ENCODE data around the gene NEO1.

NEO1 gene

DNA sequence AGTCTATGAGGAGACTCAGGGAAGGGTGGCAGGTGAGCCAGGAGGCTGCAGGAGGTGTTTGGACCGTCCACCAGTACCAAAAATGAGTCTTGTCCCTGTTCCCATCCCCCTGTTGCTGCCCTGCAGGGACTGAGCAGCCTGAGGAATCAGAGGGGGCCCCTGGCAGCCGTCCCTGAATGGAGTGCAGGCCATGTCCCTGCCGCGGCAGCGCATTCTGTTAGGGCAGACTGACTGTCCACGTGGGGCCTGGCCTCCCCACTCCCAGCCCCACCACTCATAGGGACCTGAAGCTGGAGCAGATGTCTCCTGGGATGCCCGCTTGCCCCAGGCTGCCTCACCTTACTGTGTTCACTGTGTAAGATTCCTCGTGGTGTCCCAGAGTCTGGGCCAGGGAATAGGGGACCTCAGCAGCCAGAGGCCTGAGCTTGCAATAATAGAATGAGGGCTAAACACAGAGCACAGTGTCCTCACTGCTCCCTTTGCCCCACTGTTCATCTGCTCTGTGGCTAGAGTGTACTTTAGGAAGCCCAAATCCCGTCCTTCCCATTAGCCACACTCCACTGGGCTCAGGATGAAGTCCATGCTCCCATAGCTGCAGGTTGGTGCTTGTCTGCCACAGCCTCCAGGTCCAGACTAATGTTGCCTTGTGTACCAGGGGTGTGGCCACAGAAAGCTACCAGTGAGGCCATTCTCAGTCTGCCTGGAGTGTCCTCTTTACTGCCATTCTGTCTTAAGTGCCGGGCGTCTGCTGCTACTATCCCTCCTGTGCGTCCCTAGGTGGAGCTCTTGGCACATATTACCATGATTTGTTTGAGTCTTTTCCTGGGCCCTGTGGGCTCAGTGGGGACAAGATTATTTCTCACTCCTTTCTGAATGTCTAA, 253.3 kb downstream of the NEO1 start:
- peaks cover 35% of the 10 kb centered on the region for H3K36me3 ChIP-seq (ENCODE audit: control insufficient read depth, insufficient read depth, low read length)
- no peaks in the 10 kb centered on the region for H3K9me3 ChIP-seq (ENCODE audit: control insufficient read depth, insufficient read depth, low read length)
- no peak overlapping the region for H3K4me3 ChIP-seq (ENCODE audit: low read depth, low read length)
- no peaks in the 10 kb centered on the region for H3K4me1 ChIP-seq (ENCODE audit: control insufficient read depth, insufficient read depth, low read length)
- no peak overlapping the region for H3K27ac ChIP-seq (ENCODE audit: low read depth, low read length)
- H3K27me3 ChIP-seq (ENCODE audit: control insufficient read depth, insufficient read depth, low read length), result no peaks in the 10 kb centered on the region
- no peak overlapping the region for H3K9ac ChIP-seq (ENCODE audit: low read depth, low read length)

DNA sequence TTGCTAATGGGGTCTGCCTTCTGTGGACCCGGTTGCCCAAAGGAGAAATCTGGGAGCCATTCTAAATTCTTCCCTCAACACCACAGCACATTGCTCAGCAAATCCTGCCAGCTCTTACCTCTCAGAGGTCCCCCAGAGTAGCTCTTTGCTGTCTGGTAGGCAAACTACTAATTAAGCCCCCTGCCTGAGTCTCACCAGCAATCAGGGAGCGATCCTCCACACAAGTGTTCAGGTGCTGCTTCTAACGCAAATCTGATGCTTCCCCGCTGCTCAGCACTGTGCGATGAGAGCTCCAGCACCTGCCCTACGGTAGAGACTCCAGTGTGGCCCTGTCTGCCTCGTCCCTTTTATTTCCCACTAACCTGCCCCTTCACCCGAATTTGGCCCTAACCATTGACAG, 256.0 kb downstream of the NEO1 start:
- Histone ChIP-seq H3K9me3 (ENCODE audit: control insufficient read depth, insufficient read depth, low read length) (no peaks in the 10 kb centered on the region), H3K27me3 (ENCODE audit: control insufficient read depth, insufficient read depth, low read length) (no peaks in the 10 kb centered on the region), H3K4me1 (ENCODE audit: control insufficient read depth, insufficient read depth, low read length) (no peaks in the 10 kb centered on the region), H3K4me3 (ENCODE audit: low read depth, low read length) (no peak overlapping the region), H3K27ac (ENCODE audit: low read depth, low read length) (no peak overlapping the region), H3K9ac (ENCODE audit: low read depth, low read length) (no peak overlapping the region), H3K36me3 (ENCODE audit: control insufficient read depth, insufficient read depth, low read length) (peaks cover 11% of the 10 kb centered on the region)

DNA sequence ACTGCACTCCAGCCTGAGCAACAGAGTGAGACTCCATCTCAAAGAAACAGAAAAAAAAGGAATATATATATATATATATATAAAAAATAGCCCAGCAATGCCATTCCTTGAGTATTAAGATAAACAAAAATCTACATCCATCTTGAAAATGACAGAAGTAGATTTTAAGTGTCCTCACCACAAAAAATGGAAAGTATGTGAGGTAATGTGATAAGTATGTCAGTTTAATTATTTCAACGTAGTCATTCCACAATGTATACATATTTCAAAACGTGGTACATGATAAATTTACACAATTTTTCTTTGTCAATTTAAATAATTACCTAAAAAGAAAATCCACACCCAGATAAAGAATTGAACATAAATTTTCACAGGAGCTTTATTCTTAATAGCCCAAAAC, 261.6 kb downstream of the NEO1 start:
- Histone ChIP-seq H3K36me3 (ENCODE audit: control insufficient read depth, insufficient read depth, low read length) (no peaks in the 10 kb centered on the region), H3K4me3 (ENCODE audit: low read depth, low read length) (no peak overlapping the region), H3K27ac (ENCODE audit: low read depth, low read length) (no peak overlapping the region), H3K9ac (ENCODE audit: low read depth, low read length) (no peak overlapping the region), H3K4me1 (ENCODE audit: control insufficient read depth, insufficient read depth, low read length) (no peaks in the 10 kb centered on the region), H3K27me3 (ENCODE audit: control insufficient read depth, insufficient read depth, low read length) (no peaks in the 10 kb centered on the region), H3K9me3 (ENCODE audit: control insufficient read depth, insufficient read depth, low read length) (no peaks in the 10 kb centered on the region)

DNA sequence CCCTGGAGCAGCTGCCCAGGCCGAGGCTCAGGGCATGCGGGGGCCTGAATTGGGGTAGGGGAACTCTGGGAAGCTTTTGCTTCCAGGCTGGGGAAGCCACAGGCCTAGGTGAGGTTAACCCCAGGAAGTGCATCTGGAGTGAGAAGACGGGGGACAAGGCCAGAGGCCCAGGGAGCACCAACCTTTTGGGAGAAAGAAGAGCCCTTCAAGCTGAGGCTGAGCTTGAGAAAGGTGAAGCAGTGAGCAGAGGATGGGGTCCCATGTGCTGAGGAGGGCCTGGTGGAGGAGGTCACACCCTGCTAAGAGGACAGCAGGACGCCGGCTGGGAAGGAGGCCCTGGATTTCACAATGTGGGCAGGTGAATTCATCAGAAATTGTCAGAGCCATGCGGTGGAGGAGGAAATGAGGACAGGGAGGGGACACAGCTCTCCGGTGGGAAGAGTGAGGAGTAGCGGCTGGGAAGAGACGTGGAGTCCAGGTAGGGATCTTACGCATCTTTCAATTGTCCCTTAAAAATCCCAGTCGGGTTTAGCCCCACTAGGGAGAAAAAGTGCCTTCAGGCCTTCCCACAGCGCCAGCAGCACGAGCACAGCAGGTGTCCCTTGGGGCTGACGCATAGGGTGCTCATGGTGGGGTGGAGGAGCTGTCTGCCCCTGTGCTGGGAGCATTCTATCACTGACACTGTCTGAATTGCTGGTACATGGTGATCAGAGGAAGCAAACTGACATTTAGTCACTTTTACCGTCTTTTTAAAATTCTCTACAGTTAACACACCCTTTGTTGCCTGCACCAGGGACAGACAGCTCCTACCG, 265.6 kb downstream of the NEO1 start:
- Histone ChIP-seq H3K27ac (ENCODE audit: low read depth, low read length) (peak overlapping the region; percentile 24), H3K36me3 (ENCODE audit: control insufficient read depth, insufficient read depth, low read length) (no peaks in the 10 kb centered on the region), H3K9ac (ENCODE audit: low read depth, low read length) (no peak overlapping the region), H3K27me3 (ENCODE audit: control insufficient read depth, insufficient read depth, low read length) (no peaks in the 10 kb centered on the region), H3K9me3 (ENCODE audit: control insufficient read depth, insufficient read depth, low read length) (no peaks in the 10 kb centered on the region), H3K4me3 (ENCODE audit: low read depth, low read length) (no peak overlapping the region), H3K4me1 (ENCODE audit: control insufficient read depth, insufficient read depth, low read length) (no peaks in the 10 kb centered on the region)

DNA sequence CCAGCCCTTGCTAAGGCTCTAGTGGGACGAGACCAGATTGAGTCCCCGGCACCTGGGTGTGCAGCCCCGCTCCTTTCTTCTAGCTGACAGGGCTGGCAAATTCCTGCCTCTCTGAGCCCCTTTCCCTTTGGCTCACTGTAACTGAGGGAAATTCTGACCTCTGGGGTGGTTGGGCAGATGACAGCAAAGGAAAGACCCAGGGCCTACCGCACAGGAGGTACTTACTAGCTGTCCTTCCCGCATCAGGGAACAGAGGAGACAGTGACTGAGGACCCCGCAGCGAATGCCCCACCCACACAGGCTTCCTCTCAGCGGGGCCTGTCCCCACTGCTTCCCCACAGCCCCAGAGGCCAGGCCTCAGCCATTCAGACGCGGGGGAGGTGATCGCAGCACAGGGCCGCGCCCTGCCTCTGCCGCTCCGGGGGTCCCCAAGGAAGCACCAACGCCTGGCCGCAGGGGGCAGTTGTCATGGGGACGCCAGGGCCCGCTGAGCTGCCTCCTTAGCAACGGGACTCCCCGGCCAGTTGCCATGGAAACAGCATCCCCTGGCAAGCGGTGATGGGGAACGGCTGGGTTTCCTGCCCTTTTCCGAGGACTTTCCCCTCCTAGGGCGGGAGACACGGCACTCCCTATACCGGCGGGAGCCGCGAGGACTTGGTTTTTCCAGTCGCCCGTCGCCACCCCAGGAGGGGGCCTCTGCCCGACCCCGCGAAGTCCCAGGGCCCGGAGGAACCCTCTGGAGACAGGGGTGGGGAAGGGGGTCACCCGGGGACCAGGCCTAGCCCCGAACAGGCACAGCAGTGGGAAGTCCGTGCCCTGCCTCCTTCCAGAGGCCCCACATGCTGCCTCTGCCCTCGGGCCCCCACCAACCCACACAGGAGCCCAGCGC, 266.4 kb downstream of the NEO1 start:
- H3K9ac ChIP-seq (ENCODE audit: low read depth, low read length), result no peak overlapping the region
- no peaks in the 10 kb centered on the region for H3K27me3 ChIP-seq (ENCODE audit: control insufficient read depth, insufficient read depth, low read length)
- H3K4me3 ChIP-seq (ENCODE audit: low read depth, low read length), result no peak overlapping the region
- no peaks in the 10 kb centered on the region for H3K4me1 ChIP-seq (ENCODE audit: control insufficient read depth, insufficient read depth, low read length)
- peak overlapping the region; percentile 24 for H3K27ac ChIP-seq (ENCODE audit: low read depth, low read length)
- no peaks in the 10 kb centered on the region for H3K9me3 ChIP-seq (ENCODE audit: control insufficient read depth, insufficient read depth, low read length)
- H3K36me3 ChIP-seq (ENCODE audit: control insufficient read depth, insufficient read depth, low read length), result peaks cover 8% of the 10 kb centered on the region

DNA sequence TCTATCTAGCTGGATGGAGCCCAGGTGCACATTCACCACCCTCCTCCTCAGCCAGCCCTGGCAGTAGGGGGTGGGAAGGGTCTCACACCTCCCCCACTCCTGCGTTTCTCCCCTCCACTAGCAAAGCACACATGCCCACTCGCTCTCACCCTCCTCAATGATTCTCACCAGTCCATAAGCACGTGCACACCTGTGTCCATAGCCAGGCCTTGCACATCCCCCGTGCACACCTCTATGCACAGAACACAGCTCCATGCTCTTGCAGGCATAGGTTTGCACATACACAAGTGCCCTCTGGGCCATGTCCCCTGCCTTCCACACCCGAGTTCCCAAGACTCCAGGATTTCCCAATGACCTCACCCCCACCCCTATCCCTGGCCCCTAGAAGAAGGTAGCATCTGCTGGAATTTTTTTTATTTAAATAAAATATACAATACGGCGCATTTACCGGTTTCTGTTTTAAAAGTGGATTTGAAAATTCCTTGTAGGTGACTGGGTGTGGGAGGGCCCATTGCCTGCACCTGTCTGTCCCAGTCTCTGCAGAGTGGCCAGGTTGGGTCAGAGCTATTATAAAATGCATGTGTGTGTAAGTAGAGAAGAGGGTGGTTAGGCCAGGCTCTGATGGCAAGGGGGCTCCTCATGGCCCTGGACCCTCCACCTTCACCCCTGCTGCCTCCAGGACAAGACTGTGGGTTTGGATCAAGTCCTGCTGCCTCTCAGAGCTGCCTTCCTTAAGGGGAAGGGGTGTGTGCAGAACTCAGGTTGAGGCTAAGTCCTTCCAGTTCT, 267.4 kb downstream of the NEO1 start:
- Histone ChIP-seq H3K36me3 (ENCODE audit: control insufficient read depth, insufficient read depth, low read length) (peaks cover 11% of the 10 kb centered on the region), H3K9me3 (ENCODE audit: control insufficient read depth, insufficient read depth, low read length) (no peaks in the 10 kb centered on the region), H3K27ac (ENCODE audit: low read depth, low read length) (no peak overlapping the region), H3K27me3 (ENCODE audit: control insufficient read depth, insufficient read depth, low read length) (no peaks in the 10 kb centered on the region), H3K4me3 (ENCODE audit: low read depth, low read length) (no peak overlapping the region), H3K9ac (ENCODE audit: low read depth, low read length) (no peak overlapping the region), H3K4me1 (ENCODE audit: control insufficient read depth, insufficient read depth, low read length) (no peaks in the 10 kb centered on the region)

DNA sequence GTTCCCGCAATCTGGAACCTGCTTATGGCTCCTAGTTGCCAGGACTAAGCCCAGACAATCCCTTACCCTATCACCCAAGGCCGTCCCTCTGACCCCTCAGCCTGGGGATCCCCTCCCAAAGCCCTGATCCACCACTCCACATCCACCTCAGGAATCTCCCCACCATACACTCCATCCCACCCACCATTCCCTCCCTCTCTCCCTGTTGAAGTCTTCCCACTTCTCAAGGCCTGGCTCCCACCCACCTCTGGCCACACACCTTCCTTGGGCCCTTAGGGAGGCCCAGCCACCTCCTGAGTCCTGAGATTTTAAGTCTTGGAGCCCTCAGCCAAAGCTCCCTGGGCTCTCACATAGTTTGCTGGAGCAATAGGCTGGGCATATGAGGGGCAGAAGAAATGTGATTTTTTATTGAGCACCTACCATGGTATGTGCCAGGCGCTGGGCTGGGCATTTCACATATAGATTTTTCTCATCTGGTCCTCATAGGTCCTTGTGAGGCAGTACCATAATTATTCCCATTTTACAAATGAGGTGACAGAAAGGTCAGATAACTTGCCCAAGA, 268.4 kb downstream of the NEO1 start:
- H3K36me3 ChIP-seq (ENCODE audit: control insufficient read depth, insufficient read depth, low read length), result peaks cover 17% of the 10 kb centered on the region
- no peaks in the 10 kb centered on the region for H3K27me3 ChIP-seq (ENCODE audit: control insufficient read depth, insufficient read depth, low read length)
- no peaks in the 10 kb centered on the region for H3K4me1 ChIP-seq (ENCODE audit: control insufficient read depth, insufficient read depth, low read length)

DNA sequence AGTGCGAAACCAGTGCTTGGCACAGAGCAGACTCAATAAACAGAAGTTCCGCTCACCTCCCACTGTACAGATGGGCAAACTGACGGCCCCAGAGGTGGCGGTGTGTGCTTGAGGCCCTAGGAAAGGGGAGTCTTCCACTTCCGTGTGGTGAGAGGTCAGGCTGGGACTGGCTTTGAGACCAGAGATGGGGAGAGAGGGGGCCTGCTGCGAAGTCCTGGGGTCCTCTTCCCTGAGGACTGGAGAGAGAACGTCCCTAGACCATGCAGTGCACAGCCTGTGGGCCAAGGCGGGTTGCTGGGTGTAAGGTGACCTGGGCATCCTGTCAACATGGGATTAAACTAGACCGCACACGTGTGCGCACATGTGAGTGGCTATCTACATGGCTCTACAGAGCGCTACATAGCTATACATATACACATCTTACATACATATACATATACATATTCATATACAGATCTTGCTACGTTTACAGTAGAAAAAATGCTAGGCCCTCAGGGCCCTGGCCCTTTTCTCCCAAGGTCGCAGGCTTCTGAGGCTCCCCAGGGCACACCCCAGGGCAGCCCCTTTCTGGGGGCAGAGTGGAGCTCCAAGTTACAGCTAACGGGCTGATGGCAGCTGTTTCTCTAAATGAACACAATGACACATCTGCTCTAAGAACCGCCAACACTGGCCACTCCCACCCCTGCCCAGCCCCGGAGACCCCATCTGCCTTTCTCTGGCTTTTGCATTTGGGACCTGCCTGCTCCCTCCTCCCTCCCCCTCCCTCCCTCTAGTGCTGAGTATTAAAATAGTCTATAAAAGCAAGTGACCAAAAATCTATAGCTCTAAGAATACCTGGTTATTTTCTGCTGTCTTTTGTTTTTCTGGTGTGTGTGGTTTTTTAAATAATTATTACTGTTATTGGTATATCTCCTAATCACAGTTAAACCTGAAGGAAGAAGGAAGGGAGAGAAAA, 269.5 kb downstream of the NEO1 start:
- Histone ChIP-seq H3K4me3 (ENCODE audit: low read depth, low read length) (no peak overlapping the region), H3K27ac (ENCODE audit: low read depth, low read length) (no peak overlapping the region), H3K4me1 (ENCODE audit: control insufficient read depth, insufficient read depth, low read length) (no peaks in the 10 kb centered on the region), H3K36me3 (ENCODE audit: control insufficient read depth, insufficient read depth, low read length) (peaks cover 17% of the 10 kb centered on the region), H3K27me3 (ENCODE audit: control insufficient read depth, insufficient read depth, low read length) (no peaks in the 10 kb centered on the region), H3K9me3 (ENCODE audit: control insufficient read depth, insufficient read depth, low read length) (no peaks in the 10 kb centered on the region), H3K9ac (ENCODE audit: low read depth, low read length) (no peak overlapping the region)

More for the DNA sequence above, 268.4 kb downstream of the NEO1 start:
- no peak overlapping the region for H3K27ac ChIP-seq (ENCODE audit: low read depth, low read length)
- no peak overlapping the region for H3K9ac ChIP-seq (ENCODE audit: low read depth, low read length)
- no peak overlapping the region for H3K4me3 ChIP-seq (ENCODE audit: low read depth, low read length)
- H3K9me3 ChIP-seq (ENCODE audit: control insufficient read depth, insufficient read depth, low read length), result no peaks in the 10 kb centered on the region

DNA sequence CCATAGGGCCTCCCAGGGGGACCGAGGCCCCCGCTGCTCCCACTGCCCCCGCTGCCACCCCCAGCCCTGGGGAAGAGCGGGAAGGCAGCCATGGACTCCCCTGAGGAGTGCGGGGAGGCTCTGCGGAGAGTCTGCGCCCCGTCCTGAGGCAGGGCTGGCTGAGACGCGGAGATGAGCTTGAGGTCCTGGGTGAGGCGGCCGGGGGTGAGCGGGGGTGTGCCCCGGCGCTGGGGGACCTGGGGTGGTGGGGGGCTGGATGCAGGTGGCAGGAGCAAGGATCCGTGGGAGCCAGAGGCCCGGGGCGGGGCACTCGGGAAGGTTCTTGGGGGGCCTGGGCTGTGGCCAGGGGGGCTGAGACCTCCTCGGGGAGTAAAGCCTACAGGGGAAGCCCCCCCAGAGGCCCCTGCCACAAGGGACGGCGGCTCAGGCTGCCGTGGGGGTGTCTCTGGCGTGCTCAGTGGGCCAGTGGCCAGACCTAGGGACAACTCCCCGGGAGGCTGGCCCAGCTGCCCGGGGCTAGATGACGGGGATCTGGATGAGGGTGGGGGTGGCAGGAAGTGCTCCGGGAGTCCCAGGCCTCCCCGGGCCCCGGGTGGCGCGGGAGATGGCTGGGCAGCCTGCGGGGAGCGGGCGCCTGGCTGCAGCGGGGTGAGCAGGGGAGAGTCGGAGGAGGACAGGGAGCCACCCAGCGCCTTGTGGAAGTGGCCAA, 270.6 kb downstream of the NEO1 start:
- no peak overlapping the region for H3K9ac ChIP-seq (ENCODE audit: low read depth, low read length)
- H3K9me3 ChIP-seq (ENCODE audit: control insufficient read depth, insufficient read depth, low read length), result no peaks in the 10 kb centered on the region
- H3K27me3 ChIP-seq (ENCODE audit: control insufficient read depth, insufficient read depth, low read length), result no peaks in the 10 kb centered on the region
- no peak overlapping the region for H3K27ac ChIP-seq (ENCODE audit: low read depth, low read length)
- H3K36me3 ChIP-seq (ENCODE audit: control insufficient read depth, insufficient read depth, low read length), result peaks cover 18% of the 10 kb centered on the region
- H3K4me1 ChIP-seq (ENCODE audit: control insufficient read depth, insufficient read depth, low read length), result no peaks in the 10 kb centered on the region
- H3K4me3 ChIP-seq (ENCODE audit: low read depth, low read length), result no peak overlapping the region
